22Rv1 (cell line): ENCODE data around the gene SEC63.

ENCODE experiments used
- ZFX ChIP-seq: fragments of 450-650 bp; IDR thresholded peaks from 2 replicates; pipeline ENCODE4 v1.6.1; 2017; ENCODE audit warnings: antibody characterized with exemption, borderline replicate concordance
- TF ChIP-seq, protein P1 (sequence below): fragments of 450-650 bp; IDR thresholded peaks from 2 replicates; pipeline ENCODE4 v1.5.1; 2017; ENCODE audit warnings: mild to moderate bottlenecking

DNA sequence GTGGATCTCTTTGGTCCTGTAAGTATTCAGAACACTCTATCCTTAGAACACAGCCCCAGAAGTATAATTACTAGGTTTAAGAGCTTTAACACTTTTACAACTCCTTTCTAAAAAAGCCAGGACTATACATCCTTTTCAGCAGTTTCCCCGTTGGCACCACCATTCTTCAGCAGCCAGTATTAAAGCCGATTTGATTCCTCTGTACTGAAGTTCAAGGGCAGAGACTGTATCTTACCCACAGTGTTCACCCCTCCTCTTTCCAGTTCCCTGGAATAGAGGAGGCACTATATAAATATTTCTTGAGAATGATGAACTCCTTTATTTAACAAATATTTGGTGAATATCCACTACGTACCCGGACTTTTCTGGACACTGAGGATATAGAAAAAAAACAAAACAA is 15.9 kb downstream of the SEC63 start:
- TF ChIP-seq, protein P1, sequence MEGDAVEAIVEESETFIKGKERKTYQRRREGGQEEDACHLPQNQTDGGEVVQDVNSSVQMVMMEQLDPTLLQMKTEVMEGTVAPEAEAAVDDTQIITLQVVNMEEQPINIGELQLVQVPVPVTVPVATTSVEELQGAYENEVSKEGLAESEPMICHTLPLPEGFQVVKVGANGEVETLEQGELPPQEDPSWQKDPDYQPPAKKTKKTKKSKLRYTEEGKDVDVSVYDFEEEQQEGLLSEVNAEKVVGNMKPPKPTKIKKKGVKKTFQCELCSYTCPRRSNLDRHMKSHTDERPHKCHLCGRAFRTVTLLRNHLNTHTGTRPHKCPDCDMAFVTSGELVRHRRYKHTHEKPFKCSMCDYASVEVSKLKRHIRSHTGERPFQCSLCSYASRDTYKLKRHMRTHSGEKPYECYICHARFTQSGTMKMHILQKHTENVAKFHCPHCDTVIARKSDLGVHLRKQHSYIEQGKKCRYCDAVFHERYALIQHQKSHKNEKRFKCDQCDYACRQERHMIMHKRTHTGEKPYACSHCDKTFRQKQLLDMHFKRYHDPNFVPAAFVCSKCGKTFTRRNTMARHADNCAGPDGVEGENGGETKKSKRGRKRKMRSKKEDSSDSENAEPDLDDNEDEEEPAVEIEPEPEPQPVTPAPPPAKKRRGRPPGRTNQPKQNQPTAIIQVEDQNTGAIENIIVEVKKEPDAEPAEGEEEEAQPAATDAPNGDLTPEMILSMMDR = no peak
- no peak for TF ChIP-seq ZFX
